Measurements from ENCODE around the gene GYS2. TPM values are rescaled to one million over a fixed set of nuclear protein-coding genes. Genes with fewer than 3 reads are reported as not detected.

Gene GYS2
- total RNA-seq, 1 donor from 2014 or later = not detected

GRCh38 chr12:21608196-21608595 lies 3.5 kb upstream of the GYS2 start:
- TF ChIP-seq CTCF (IDR thresholded peaks at IDR 0.05; ENCODE audit: partially characterized antibody, unreplicated experiment) = no peak
- H3K36me3 Mint-ChIP-seq (ENCODE audit: unreplicated experiment) = no peaks in the 10 kb centered on the region
- H3K27ac Mint-ChIP-seq (ENCODE audit: unreplicated experiment) = no peak overlapping the region
- H3K4me3 Mint-ChIP-seq (ENCODE audit: unreplicated experiment) = no peak overlapping the region
- no peaks in the 10 kb centered on the region for H3K4me1 Mint-ChIP-seq (ENCODE audit: low read depth, unreplicated experiment)
- H3K27me3 Mint-ChIP-seq (ENCODE audit: unreplicated experiment) = peaks cover 2% of the 10 kb centered on the region
- DNase-seq = no peak
- no peaks in the 10 kb centered on the region for H3K9me3 Mint-ChIP-seq (ENCODE audit: unreplicated experiment)

GRCh38 chr12:21607701-21608100 lies 3.1 kb upstream of the GYS2 start:
- no peaks in the 10 kb centered on the region for H3K4me1 Mint-ChIP-seq (ENCODE audit: low read depth, unreplicated experiment)
- H3K36me3 Mint-ChIP-seq (ENCODE audit: unreplicated experiment) = no peaks in the 10 kb centered on the region
- H3K4me3 Mint-ChIP-seq (ENCODE audit: unreplicated experiment) = no peak overlapping the region
- no peaks in the 10 kb centered on the region for H3K9me3 Mint-ChIP-seq (ENCODE audit: unreplicated experiment)
- no peaks in the 10 kb centered on the region for H3K27me3 Mint-ChIP-seq (ENCODE audit: unreplicated experiment)
- DNase-seq = no peak
- TF ChIP-seq CTCF (IDR thresholded peaks at IDR 0.05; ENCODE audit: partially characterized antibody, unreplicated experiment) = no peak
- H3K27ac Mint-ChIP-seq (ENCODE audit: unreplicated experiment) = no peak overlapping the region

GRCh38 chr12:21606175-21606574 lies 1.5 kb upstream of the GYS2 start:
- H3K9me3 Mint-ChIP-seq (ENCODE audit: unreplicated experiment) = no peaks in the 10 kb centered on the region
- no peaks in the 10 kb centered on the region for H3K27me3 Mint-ChIP-seq (ENCODE audit: unreplicated experiment)
- TF ChIP-seq CTCF (IDR thresholded peaks at IDR 0.05; ENCODE audit: partially characterized antibody, unreplicated experiment) = no peak
- no peaks in the 10 kb centered on the region for H3K36me3 Mint-ChIP-seq (ENCODE audit: unreplicated experiment)
- no peak overlapping the region for H3K4me3 Mint-ChIP-seq (ENCODE audit: unreplicated experiment)
- H3K4me1 Mint-ChIP-seq (ENCODE audit: low read depth, unreplicated experiment) = no peaks in the 10 kb centered on the region
- DNase-seq = no peak
- no peak overlapping the region for H3K27ac Mint-ChIP-seq (ENCODE audit: unreplicated experiment)

GRCh38 chr12:21602774-21603173 lies 1.9 kb downstream of the GYS2 start:
- H3K27ac Mint-ChIP-seq (ENCODE audit: unreplicated experiment) = no peak overlapping the region
- H3K27me3 Mint-ChIP-seq (ENCODE audit: unreplicated experiment) = peaks cover 3% of the 10 kb centered on the region
- no peaks in the 10 kb centered on the region for H3K9me3 Mint-ChIP-seq (ENCODE audit: unreplicated experiment)
- DNase-seq = no peak
- no peak for TF ChIP-seq CTCF (IDR thresholded peaks at IDR 0.05; ENCODE audit: partially characterized antibody, unreplicated experiment)
- no peak overlapping the region for H3K4me3 Mint-ChIP-seq (ENCODE audit: unreplicated experiment)
- no peaks in the 10 kb centered on the region for H3K36me3 Mint-ChIP-seq (ENCODE audit: unreplicated experiment)
- H3K4me1 Mint-ChIP-seq (ENCODE audit: low read depth, unreplicated experiment) = no peaks in the 10 kb centered on the region

GRCh38 chr12:21600196-21600595 lies 4.5 kb downstream of the GYS2 start:
- peaks cover 4% of the 10 kb centered on the region for H3K27me3 Mint-ChIP-seq (ENCODE audit: unreplicated experiment)
- H3K4me1 Mint-ChIP-seq (ENCODE audit: low read depth, unreplicated experiment) = no peaks in the 10 kb centered on the region
- H3K36me3 Mint-ChIP-seq (ENCODE audit: unreplicated experiment) = no peaks in the 10 kb centered on the region
- no peak for TF ChIP-seq CTCF (IDR thresholded peaks at IDR 0.05; ENCODE audit: partially characterized antibody, unreplicated experiment)
- no peak overlapping the region for H3K27ac Mint-ChIP-seq (ENCODE audit: unreplicated experiment)
- DNase-seq = no peak
- H3K4me3 Mint-ChIP-seq (ENCODE audit: unreplicated experiment) = no peak overlapping the region
- H3K9me3 Mint-ChIP-seq (ENCODE audit: unreplicated experiment) = no peaks in the 10 kb centered on the region
